GM23338 (cell line): ENCODE measurements around the gene SGCD. TPM values are rescaled to one million over a fixed set of nuclear protein-coding genes. Genes with fewer than 3 reads are reported as not detected.

Source experiments
- EZH2 ChIP-seq: fragments of 200-600 bp; sonication (generic); IDR thresholded peaks from one replicate; pipeline ENCODE4 v1.8.0; 2017; ENCODE audit warnings: antibody characterized with exemption, mild to moderate bottlenecking, low read depth; ENCODE audit not compliant: unreplicated experiment
- EZH2phosphoT487 ChIP-seq: fragments of 200-600 bp; sonication (generic); IDR thresholded peaks from one replicate; pipeline ENCODE4 v1.8.1; 2018; ENCODE audit warnings: antibody characterized with exemption; ENCODE audit not compliant: unreplicated experiment
- JUNB ChIP-seq: IDR thresholded peaks from one replicate; pipeline ENCODE4 v1.6.1; 2016; ENCODE audit warnings: antibody characterized with exemption; ENCODE audit not compliant: unreplicated experiment
- POLR2AphosphoS5 ChIP-seq: IDR thresholded peaks from 2 replicates; pipeline ENCODE4 v1.6.1; 2016; ENCODE audit warnings: antibody characterized with exemption, low read depth
- STAT1 ChIP-seq: IDR thresholded peaks from one replicate; pipeline ENCODE4 v1.6.1; 2016; ENCODE audit warnings: antibody characterized with exemption; ENCODE audit not compliant: unreplicated experiment
- ZNF114 ChIP-seq: fragments of 250-450 bp; sonication (Bioruptor Pico); IDR thresholded peaks from 2 replicates; pipeline ENCODE4 v1.5.0; 2020; ENCODE audit warnings: mild to moderate bottlenecking, moderate library complexity
- ZNF331 ChIP-seq: fragments of 250-450 bp; sonication (Bioruptor Pico); IDR thresholded peaks from 2 replicates; pipeline ENCODE4 v1.5.0; 2020; ENCODE audit warnings: low read depth, mild to moderate bottlenecking, moderate library complexity
- ZNF462 ChIP-seq: fragments of 250-450 bp; sonication (Bioruptor Pico); IDR thresholded peaks from 2 replicates; pipeline ENCODE4 v1.5.0; 2020; ENCODE audit warnings: mild to moderate bottlenecking, moderate library complexity
- polyA plus RNA-seq: library from polyadenylated mRNA; unstranded; fragments of >200 nt; fragmentation: Nextera tagmentation; extraction: Ambion mirVana; gene quantifications from 2 replicates; pipeline ENCODE4 v1.2.1, GENCODE V29; 2016
- total RNA-seq: library from RNA; depleted of rRNA; stranded (reverse); fragments of >200 nt; shearing (Covaris generic); gene quantifications from 2 replicates; pipeline ENCODE4 v1.2.3, GENCODE V29; 2014
- TF ChIP-seq, protein P1 (sequence below): IDR thresholded peaks from one replicate; pipeline ENCODE4 v1.6.1; 2018; ENCODE audit warnings: antibody characterized with exemption; ENCODE audit not compliant: unreplicated experiment

SGCD gene
- total and polyA plus RNA-seq, 2 experiments from 2014 or later, result 0.03 to 0.05 TPM

DNA sequence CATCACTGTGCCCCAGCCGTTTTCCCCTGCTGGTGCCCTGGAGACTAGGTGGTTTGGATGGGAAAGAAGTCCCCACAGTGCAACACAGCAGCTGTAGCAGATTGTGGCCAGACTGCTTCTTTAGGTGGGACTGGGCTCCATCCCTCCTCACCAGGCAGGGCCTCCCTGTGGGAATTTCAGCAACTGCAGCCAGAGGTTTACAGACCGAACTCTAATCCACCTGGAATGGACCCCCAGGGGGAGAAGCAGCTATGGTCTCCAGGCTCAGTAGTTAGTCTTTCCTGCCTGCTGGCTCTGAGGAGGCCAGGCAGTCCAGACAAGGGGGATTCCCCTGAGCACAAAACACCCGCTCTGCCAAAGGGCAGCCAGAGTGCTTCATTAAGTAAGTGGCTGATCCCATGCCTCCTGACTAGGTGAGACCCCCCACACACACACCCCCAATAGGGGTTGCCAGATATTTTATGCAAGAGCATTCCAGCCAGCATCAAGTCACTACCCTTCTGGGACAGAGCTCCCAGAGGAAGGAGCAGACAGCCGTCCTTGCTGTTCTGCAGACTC, 188.9 kb downstream of the SGCD start (continued):
- no peak for TF ChIP-seq ZNF462 (CRISPR knock-in tag)
- no peak for TF ChIP-seq EZH2
- TF ChIP-seq EZH2phosphoT487, result no peak
- TF ChIP-seq, protein P1, sequence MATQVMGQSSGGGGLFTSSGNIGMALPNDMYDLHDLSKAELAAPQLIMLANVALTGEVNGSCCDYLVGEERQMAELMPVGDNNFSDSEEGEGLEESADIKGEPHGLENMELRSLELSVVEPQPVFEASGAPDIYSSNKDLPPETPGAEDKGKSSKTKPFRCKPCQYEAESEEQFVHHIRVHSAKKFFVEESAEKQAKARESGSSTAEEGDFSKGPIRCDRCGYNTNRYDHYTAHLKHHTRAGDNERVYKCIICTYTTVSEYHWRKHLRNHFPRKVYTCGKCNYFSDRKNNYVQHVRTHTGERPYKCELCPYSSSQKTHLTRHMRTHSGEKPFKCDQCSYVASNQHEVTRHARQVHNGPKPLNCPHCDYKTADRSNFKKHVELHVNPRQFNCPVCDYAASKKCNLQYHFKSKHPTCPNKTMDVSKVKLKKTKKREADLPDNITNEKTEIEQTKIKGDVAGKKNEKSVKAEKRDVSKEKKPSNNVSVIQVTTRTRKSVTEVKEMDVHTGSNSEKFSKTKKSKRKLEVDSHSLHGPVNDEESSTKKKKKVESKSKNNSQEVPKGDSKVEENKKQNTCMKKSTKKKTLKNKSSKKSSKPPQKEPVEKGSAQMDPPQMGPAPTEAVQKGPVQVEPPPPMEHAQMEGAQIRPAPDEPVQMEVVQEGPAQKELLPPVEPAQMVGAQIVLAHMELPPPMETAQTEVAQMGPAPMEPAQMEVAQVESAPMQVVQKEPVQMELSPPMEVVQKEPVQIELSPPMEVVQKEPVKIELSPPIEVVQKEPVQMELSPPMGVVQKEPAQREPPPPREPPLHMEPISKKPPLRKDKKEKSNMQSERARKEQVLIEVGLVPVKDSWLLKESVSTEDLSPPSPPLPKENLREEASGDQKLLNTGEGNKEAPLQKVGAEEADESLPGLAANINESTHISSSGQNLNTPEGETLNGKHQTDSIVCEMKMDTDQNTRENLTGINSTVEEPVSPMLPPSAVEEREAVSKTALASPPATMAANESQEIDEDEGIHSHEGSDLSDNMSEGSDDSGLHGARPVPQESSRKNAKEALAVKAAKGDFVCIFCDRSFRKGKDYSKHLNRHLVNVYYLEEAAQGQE, result no peak
- TF ChIP-seq ZNF114, result no peak
- TF ChIP-seq JUNB, result no peak
- TF ChIP-seq STAT1, result no peak
- TF ChIP-seq POLR2AphosphoS5, result no peak
- no peak for TF ChIP-seq ZNF331 (CRISPR knock-in tag)
